ENCODE data around the gene ARHGEF7. TPM values are rescaled to one million over a fixed set of nuclear protein-coding genes. Genes with fewer than 3 reads are reported as not detected.

The ARHGEF7 gene
- total RNA-seq, 1 experiment from 2014 or later, result 29.3 TPM

DNA sequence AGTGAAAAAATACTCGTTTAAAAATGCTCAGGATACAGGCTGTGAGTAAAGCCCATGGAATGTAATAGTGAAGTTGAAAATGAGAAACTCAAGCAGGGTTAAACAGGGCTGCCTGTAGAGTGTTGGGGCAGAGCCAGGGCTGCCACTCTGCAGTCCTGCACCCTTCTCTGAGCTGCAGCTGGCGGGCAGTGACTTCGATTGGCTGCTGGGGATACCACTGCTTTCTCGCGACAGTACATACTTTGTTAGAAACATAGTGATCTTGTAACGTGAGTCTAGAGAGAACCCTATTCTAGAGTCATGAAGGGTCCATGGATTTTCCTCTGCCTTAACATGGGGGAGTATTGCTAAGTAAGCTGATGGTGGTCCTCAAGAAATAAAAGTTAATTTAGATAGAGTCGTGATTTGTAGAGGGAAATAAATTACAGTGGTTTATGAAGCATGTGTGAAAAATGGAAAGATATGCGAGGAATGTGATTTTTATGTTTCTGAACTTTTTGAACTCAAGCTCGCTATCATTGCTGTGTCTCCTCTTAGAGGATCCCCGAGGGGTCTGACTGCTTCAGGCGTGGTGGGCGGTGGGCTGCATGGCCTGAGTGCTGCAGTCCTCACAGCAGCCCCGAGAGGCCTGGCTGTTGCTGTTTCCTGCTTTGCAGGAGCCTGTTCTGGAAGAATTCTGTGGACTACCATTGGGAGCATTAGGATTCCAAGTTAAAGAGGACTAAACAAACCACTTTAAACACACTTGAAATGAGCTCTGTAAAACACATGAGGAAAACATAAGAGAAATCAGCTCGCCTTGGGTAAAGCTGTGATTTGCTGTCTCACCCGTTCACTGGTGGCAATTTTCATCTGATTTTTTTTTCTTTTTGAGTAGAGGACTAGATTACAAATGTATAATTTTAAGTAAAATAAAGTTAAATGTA, 95.7 kb downstream of the ARHGEF7 start:
- in situ Hi-C loops (cut with HindIII; ENCODE audit: low sequenced_read_pairs), result no loop called here

GRCh38 chr13:111211789-111212516, 96.8 kb downstream of the ARHGEF7 start:
- in situ Hi-C loops (cut with HindIII; ENCODE audit: low sequenced_read_pairs), result no loop called here
- DNase-seq (ENCODE audit: low spot score), result no peak

More for the DNA sequence above, 95.7 kb downstream of the ARHGEF7 start:
- no peak for DNase-seq (ENCODE audit: low spot score)

GRCh38 chr13:111212517-111212873, 97.4 kb downstream of the ARHGEF7 start:
- peak; percentile 52 for DNase-seq (ENCODE audit: low spot score)
- in situ Hi-C loops (cut with HindIII; ENCODE audit: low sequenced_read_pairs), result no loop called here

DNA sequence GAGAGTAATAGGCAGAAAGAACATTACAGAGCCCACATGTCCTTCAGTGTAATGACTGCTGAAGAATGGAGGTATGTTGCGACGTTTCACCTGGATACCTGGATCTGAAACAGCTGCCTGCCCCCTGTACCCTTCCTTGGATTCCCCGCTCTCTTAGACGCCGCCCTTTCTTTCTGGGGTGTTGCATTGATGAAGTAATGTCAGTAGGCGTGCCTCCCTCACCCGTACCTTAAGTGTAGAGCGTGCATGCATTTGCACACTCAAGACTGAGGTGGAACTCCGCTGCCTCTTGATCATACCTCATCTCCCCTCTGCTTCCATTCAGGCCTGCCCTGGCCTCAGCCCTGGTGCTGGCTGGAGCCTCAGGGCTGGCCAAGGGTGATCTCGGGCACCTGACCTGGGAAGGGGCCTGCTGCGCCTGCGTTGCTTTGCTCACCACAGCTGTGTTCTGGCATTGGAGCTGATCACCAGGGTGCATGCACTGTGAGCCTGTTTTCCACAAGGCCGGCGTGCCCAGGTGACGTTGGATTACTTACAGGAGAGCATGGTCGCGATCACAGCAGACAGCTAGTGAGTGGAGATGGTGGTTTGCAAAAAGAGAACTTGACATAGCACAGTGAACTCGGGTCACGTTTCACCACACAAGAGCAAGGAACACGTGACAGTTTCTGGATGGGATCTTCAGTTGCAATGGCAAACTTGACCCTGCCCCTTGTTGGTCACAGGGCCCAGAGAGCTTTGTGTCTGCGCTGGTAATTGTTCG, 99.0 kb downstream of the ARHGEF7 start:
- DNase-seq (ENCODE audit: low spot score), result no peak
- in situ Hi-C loops (cut with HindIII; ENCODE audit: low sequenced_read_pairs), result no loop called here

- in situ Hi-C loops (cut with HindIII; ENCODE audit: low sequenced_read_pairs), result no loop called here
- peak; percentile 79 for DNase-seq (ENCODE audit: low spot score)
These were observed 100.3 kb downstream of the ARHGEF7 start for GRCh38 chr13:111215081-111216047.

GRCh38 chr13:111216166-111216960, 101.3 kb downstream of the ARHGEF7 start:
- peak; percentile 72 for DNase-seq (ENCODE audit: low spot score)
- in situ Hi-C loops (cut with HindIII; ENCODE audit: low sequenced_read_pairs), result no loop called here

- DNase-seq (ENCODE audit: low spot score), result no peak
- in situ Hi-C loops (cut with HindIII; ENCODE audit: low sequenced_read_pairs), result no loop called here
These were observed 102.5 kb downstream of the ARHGEF7 start for GRCh38 chr13:111217641-111218040.

DNA sequence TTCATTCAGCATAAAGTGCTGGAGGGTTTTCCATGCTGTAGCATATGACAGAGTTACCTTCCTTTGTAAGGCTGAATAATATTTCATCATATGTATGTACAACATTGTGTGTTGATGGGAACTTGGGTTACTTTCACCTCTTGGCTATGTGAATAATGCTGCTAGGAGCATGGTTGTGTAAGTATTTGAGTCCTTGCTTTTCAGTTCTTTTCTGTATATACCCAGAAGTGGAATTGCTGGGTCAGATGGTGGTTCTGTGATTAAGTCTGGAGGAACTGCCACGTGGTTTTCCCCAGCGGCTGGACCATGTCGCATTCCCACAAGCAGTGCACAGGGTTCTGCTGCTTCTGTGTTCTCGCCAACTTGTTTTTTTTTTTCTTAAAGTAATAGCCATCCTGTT, 104.2 kb downstream of the ARHGEF7 start:
- in situ Hi-C loops (cut with HindIII; ENCODE audit: low sequenced_read_pairs), result no loop called here
- peak; percentile 82 for DNase-seq (ENCODE audit: low spot score)

GRCh38 chr13:111219950-111220349, 104.8 kb downstream of the ARHGEF7 start:
- in situ Hi-C loops (cut with HindIII; ENCODE audit: low sequenced_read_pairs), result no loop called here
- peak; percentile 41 for DNase-seq (ENCODE audit: low spot score)

DNA sequence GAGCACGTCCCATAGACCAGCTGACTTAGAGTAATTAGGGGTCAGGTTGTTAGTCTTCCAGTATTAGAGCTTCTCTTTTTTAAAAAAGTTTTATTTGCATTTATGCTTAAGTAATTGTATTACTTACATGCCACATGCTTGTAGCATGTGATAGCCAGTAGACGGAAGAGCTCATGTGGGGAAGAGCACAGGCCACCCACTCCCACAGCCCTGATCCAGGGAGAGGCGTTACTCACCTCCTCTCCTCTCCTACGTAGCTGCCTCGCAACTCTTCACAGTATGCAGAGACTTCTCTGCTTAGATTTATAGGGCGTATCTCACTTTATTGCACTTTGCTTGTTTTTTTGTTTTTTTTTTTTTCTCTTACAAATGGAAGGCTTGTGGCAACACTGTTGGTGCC, 110.1 kb downstream of the ARHGEF7 start:
- in situ Hi-C loops (cut with HindIII; ENCODE audit: low sequenced_read_pairs), result no loop called here
- no peak for DNase-seq (ENCODE audit: low spot score)

GRCh38 chr13:111225810-111226546, 110.9 kb downstream of the ARHGEF7 start:
- DNase-seq (ENCODE audit: low spot score), result no peak
- in situ Hi-C loops (cut with HindIII; ENCODE audit: low sequenced_read_pairs), result no loop called here

DNA sequence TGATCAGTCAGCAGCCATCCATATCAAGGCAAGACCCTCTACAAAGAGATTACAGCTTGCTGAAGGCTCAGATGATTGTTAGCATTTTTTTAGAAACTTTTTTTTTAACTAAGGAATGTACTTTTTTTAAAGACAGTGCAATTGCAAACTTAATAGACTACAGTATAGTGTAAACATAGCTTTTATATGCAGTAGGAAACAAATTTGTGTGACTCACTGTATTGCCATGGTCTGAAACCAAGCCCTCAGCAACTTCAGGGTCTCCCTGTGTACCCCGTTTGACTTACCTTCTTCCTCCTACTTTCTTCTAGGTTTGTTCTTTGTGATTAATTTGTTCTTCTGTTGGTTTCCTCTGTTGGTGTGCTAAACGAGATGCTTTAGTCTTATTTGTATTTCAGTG, 112.3 kb downstream of the ARHGEF7 start:
- in situ Hi-C loops (cut with HindIII; ENCODE audit: low sequenced_read_pairs), result no loop called here
- DNase-seq (ENCODE audit: low spot score), result no peak

DNA sequence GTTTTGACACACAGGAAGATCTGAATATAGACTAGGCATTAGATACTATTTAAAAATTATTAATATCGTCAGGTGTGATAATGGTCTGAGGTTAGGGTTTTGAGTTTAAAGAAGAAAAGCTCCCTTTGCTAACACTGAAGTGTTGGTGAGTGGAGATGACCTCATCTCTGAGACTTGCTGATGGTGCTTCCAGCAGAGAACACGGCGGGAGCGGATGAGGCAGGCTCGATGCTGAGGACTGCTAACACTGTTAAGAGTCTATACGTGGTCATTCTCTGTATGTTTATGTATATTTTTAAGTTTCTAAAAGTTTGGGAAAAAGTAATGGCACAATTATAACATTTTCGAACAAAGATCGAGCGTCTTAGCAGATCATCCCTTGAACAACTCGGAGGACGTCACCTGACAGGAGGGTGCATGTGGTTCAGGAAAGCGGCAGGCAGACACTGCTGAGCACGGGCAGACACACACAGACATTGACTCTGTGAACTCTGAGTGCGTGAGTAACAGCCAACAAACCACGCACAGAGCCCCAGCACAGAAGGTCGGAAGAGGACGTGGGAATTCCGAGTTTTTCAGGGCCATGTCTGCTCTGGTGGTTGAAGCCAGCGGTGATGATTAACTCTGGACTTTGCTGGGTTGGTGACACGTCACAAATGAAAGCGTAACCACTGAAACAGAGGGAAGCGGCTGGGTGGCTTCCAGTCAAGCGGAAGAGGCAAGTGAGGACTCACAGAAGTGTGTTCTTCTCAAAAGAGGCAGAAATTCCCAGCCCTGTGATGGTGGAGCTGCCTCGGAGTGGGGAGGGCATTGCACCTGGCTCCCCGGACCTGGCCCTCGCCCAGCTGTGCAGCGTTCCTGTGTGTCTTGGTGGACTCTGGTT, 113.4 kb downstream of the ARHGEF7 start:
- DNase-seq (ENCODE audit: low spot score), result peak; percentile 64
- in situ Hi-C loops (cut with HindIII; ENCODE audit: low sequenced_read_pairs), result no loop called here

- DNase-seq (ENCODE audit: low spot score), result no peak
- in situ Hi-C loops (cut with HindIII; ENCODE audit: low sequenced_read_pairs), result no loop called here
These were observed 115.3 kb downstream of the ARHGEF7 start for GRCh38 chr13:111230385-111230930.

GRCh38 chr13:111232191-111232590, 117.1 kb downstream of the ARHGEF7 start:
- no peak for DNase-seq (ENCODE audit: low spot score)
- in situ Hi-C loops (cut with HindIII; ENCODE audit: low sequenced_read_pairs), result no loop called here

DNA sequence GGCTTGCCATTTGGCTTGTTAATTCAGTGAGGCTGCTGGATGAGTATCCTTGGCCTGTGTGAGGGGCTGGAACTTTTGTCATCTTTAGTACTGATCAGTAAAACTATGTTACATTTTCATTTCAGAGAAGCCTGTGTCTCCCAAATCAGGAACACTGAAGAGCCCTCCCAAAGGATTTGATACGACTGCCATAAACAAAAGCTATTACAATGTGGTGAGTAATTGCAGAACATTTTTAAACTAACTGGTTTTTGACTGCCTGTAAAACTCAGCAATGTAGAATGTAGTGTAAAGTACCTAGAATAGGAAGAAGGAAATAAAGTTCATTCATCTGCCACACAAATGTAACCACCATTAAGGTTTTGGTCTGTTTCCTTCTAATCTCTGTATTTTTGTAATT, 118.0 kb downstream of the ARHGEF7 start:
- DNase-seq (ENCODE audit: low spot score), result no peak
- in situ Hi-C loops (cut with HindIII; ENCODE audit: low sequenced_read_pairs), result no loop called here

Measured in G401 (cell line).